ENCODE measurements around the gene LYPD6B.

DNA sequence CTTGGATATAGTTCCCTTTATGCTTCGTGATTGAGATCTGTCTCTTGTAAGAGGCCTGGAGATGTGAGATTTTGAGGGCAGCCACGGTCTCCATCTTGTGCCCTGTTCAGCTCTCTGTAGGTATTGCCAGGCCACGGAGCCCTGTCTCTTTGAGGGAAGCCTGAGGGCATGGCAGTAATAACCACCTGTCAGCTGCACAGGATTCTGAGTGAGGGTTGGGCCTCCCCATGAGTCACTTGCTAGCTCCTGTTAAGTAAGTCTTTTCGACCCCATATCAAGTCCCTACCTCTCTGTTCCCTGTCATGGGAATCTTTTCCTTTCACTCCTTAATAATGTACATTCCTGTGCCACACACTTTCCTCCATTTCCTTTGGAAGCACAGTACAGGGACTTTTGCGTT, 20.4 kb downstream of the LYPD6B start:
- TF ChIP-seq CTCF (conservative IDR thresholded peaks at IDR 0.05; ENCODE audit: low read length) (no peak), EZH2phosphoT487 (IDR thresholded peaks at IDR 0.05; ENCODE audit: borderline replicate concordance, low read depth, low read length) (no peak)
